Effector memory CD4-positive, alpha-beta T cell (primary cell): ENCODE results near the gene USP51.
"Not testable (repeated sequence)": the region's sequence is repeated elsewhere in the genome, so short reads cannot be mapped to it uniquely, and the experiment has no call there.

Experiments
- DNase-seq, 3 donors: peaks; one replicate each; pipeline ENCODE4 v3.0.0-alpha.2; 2020
- H3K27ac ChIP-seq: 2 replicates; pipeline ENCODE4 v1.7.0; 2013; ENCODE audit warnings: mild to moderate bottlenecking, low read length, moderate library complexity; ENCODE audit not compliant: insufficient read depth, poor library complexity, severe bottlenecking
- H3K27me3 ChIP-seq: replicated peaks from 2 replicates; pipeline ENCODE4 v1.7.0; 2013; ENCODE audit warnings: mild to moderate bottlenecking, low read length; ENCODE audit not compliant: insufficient read depth, control insufficient read depth, poor library complexity, severe bottlenecking
- H3K36me3 ChIP-seq: 2 replicates; pipeline ENCODE4 v1.7.0; 2013; ENCODE audit warnings: mild to moderate bottlenecking, low read length, moderate library complexity; ENCODE audit not compliant: control insufficient read depth, insufficient read depth
- H3K4me1 ChIP-seq: 2 replicates; pipeline ENCODE4 v1.7.0; 2013; ENCODE audit warnings: low read length, mild to moderate bottlenecking; ENCODE audit not compliant: control insufficient read depth, insufficient read depth, poor library complexity, severe bottlenecking
- H3K4me3 ChIP-seq: 2 replicates; pipeline ENCODE4 v1.7.0; 2013; ENCODE audit warnings: low read length, low read depth, mild to moderate bottlenecking; ENCODE audit not compliant: insufficient read depth, poor library complexity, severe bottlenecking
- H3K9me3 ChIP-seq: 2 replicates; pipeline ENCODE4 v1.7.0; 2013; ENCODE audit warnings: mild to moderate bottlenecking, low read length, moderate library complexity; ENCODE audit not compliant: control insufficient read depth
- total RNA-seq, 3 donors: gene quantifications; one replicate each; lab custom pipeline; 2026; lab: John Stamatoyannopoulos, UW

The USP51 gene
- 1.7 to 3.5 (median 2.0) reads per million in 3 donors for total RNA-seq

GRCh38 chrX:55489314-55490009, at the start of gene USP51:
USP51 (minus strand) TSS chrX:55489848; CDS start chrX:55488939, 909 bp downstream.
- Histone ChIP-seq H3K4me1 (no peaks in the 10 kb centered on the region), H3K4me3 (peak within 1 kb of the TSS; percentile 81), H3K27me3 (no peaks in the 10 kb centered on the region), H3K27ac (peak within 1 kb of the TSS; percentile 89), H3K9me3 (no peaks in the 10 kb centered on the region), H3K36me3 (no peaks in the 10 kb centered on the region)
- DNase-seq: no peak

DNA sequence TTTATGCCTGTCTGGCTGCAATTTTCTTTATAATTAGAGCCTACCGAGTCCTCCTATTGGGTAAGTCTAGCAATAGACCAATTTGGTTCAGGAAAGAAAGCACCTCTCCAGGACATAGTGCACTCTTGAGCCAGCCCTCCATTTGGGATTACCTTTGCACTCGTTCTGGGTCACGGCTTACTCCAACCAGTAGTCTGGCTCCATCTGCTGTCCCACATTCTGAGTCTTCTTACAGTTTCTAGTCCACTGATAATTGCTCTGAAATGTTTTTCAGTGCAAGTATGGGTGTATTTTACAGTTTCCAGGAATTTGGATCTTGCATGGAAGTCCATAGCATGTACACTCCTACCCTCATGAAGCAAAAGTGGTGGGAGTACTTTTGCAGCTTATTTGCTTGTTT, 34.8 kb upstream of the USP51 start:
- Histone ChIP-seq H3K4me3 (no peak overlapping the region), H3K9me3 (no peaks in the 10 kb centered on the region), H3K36me3 (no peaks in the 10 kb centered on the region), H3K27ac (no peak overlapping the region), H3K4me1 (no peaks in the 10 kb centered on the region), H3K27me3 (no peaks in the 10 kb centered on the region)
- no peak for DNase-seq

- no peak for DNase-seq
- Histone ChIP-seq H3K9me3 (no peaks in the 10 kb centered on the region), H3K36me3 (no peaks in the 10 kb centered on the region), H3K27me3 (no peaks in the 10 kb centered on the region), H3K4me3 (no peak overlapping the region), H3K27ac (no peak overlapping the region), H3K4me1 (no peaks in the 10 kb centered on the region)
Measured at GRCh38 chrX:55523356-55523755, 33.7 kb upstream of the USP51 start.

- Histone ChIP-seq H3K4me3 (no peak overlapping the region), H3K9me3 (no peaks in the 10 kb centered on the region), H3K27me3 (no peaks in the 10 kb centered on the region), H3K27ac (no peak overlapping the region), H3K36me3 (no peaks in the 10 kb centered on the region), H3K4me1 (no peaks in the 10 kb centered on the region)
- no peak for DNase-seq
Measured at GRCh38 chrX:55522596-55523276, 33.1 kb upstream of the USP51 start.

GRCh38 chrX:55521687-55522086, 32.0 kb upstream of the USP51 start:
- H3K27me3 ChIP-seq: no peaks in the 10 kb centered on the region
- H3K4me1 ChIP-seq: no peaks in the 10 kb centered on the region
- no peaks in the 10 kb centered on the region for H3K9me3 ChIP-seq
- H3K36me3 ChIP-seq: no peaks in the 10 kb centered on the region
- no peak overlapping the region for H3K4me3 ChIP-seq
- no peak overlapping the region for H3K27ac ChIP-seq
- DNase-seq: no peak

- not testable (repeated sequence) for H3K9me3 ChIP-seq, H3K4me1 ChIP-seq, H3K27me3 ChIP-seq, H3K27ac ChIP-seq, H3K4me3 ChIP-seq, H3K36me3 ChIP-seq, DNase-seq
Measured at GRCh38 chrX:55516794-55517481, 27.3 kb upstream of the USP51 start.

- not testable (repeated sequence) for H3K27me3 ChIP-seq, H3K4me3 ChIP-seq, H3K9me3 ChIP-seq, H3K4me1 ChIP-seq, H3K27ac ChIP-seq, H3K36me3 ChIP-seq, DNase-seq
Measured at GRCh38 chrX:55513045-55513737, 23.5 kb upstream of the USP51 start.

GRCh38 chrX:55508410-55509152, 18.9 kb upstream of the USP51 start:
- H3K4me3 ChIP-seq, DNase-seq, H3K27me3 ChIP-seq, H3K27ac ChIP-seq, H3K9me3 ChIP-seq, H3K4me1 ChIP-seq, H3K36me3 ChIP-seq: not testable (repeated sequence)

GRCh38 chrX:55507699-55508098, 18.1 kb upstream of the USP51 start:
- not testable (repeated sequence) for H3K27ac ChIP-seq, H3K9me3 ChIP-seq, H3K36me3 ChIP-seq, H3K4me1 ChIP-seq, H3K27me3 ChIP-seq, H3K4me3 ChIP-seq, DNase-seq
